GM19240 (cell line): ENCODE measurements around the gene ZCCHC9.
"Not testable (repeated sequence)": the region's sequence is repeated elsewhere in the genome, so short reads cannot be mapped to it uniquely, and the experiment has no call there.

Experiments
- DNase-seq: peaks from one replicate; pipeline ENCODE4 v3.0.0; 2011; ENCODE audit warnings: low spot score; ENCODE audit not compliant: insufficient read length

Gene ZCCHC9

GRCh38 chr5:81301271-81302015 is at the start of gene ZCCHC9:
Gene ZCCHC9, plus strand, starts transcription at chr5:81301587. Its CDS starts 3,171 bp downstream, at chr5:81304758.
- DNase-seq: peak; percentile 59

GRCh38 chr5:81251922-81252321 is 49.5 kb upstream of the ZCCHC9 start:
- DNase-seq: no peak

GRCh38 chr5:81252904-81253303 is 48.5 kb upstream of the ZCCHC9 start:
- DNase-seq: no peak

GRCh38 chr5:81253875-81254274 is 47.5 kb upstream of the ZCCHC9 start:
- DNase-seq: no peak

- no peak for DNase-seq
Measured at GRCh38 chr5:81254886-81255559, 46.4 kb upstream of the ZCCHC9 start.

- no peak for DNase-seq
Measured at GRCh38 chr5:81256766-81257165, 44.6 kb upstream of the ZCCHC9 start.

GRCh38 chr5:81262796-81263195 is 38.6 kb upstream of the ZCCHC9 start:
- DNase-seq: not testable (repeated sequence)

GRCh38 chr5:81265101-81265500 is 36.3 kb upstream of the ZCCHC9 start:
- DNase-seq: no peak

GRCh38 chr5:81268521-81269196 is 32.7 kb upstream of the ZCCHC9 start:
- DNase-seq: no peak

GRCh38 chr5:81269751-81270393 is 31.5 kb upstream of the ZCCHC9 start:
- DNase-seq: no peak

GRCh38 chr5:81270394-81271027 is 30.9 kb upstream of the ZCCHC9 start:
- DNase-seq: not testable (repeated sequence)

- no peak for DNase-seq
Measured at GRCh38 chr5:81283976-81284375, 17.4 kb upstream of the ZCCHC9 start.

- DNase-seq: no peak
Measured at GRCh38 chr5:81286059-81286617, 15.2 kb upstream of the ZCCHC9 start.

- no peak for DNase-seq
Measured at GRCh38 chr5:81288021-81288433, 13.4 kb upstream of the ZCCHC9 start.

GRCh38 chr5:81290146-81290545 is 11.2 kb upstream of the ZCCHC9 start:
- no peak for DNase-seq

GRCh38 chr5:81292130-81292529 is 9.3 kb upstream of the ZCCHC9 start:
- no peak for DNase-seq

GRCh38 chr5:81294021-81294420 is 7.4 kb upstream of the ZCCHC9 start:
- not testable (repeated sequence) for DNase-seq

- no peak for DNase-seq
Measured at GRCh38 chr5:81297531-81297930, 3.9 kb upstream of the ZCCHC9 start.

GRCh38 chr5:81300921-81301270 is 491 bp upstream of the ZCCHC9 start:
- no peak for DNase-seq

GRCh38 chr5:81302596-81302995 is 1.2 kb downstream of the ZCCHC9 start:
- DNase-seq: no peak

- DNase-seq: no peak
Measured at GRCh38 chr5:81303563-81303962, 2.2 kb downstream of the ZCCHC9 start.
